Measurements from ENCODE around the gene UNK. TPM values are rescaled to one million over a fixed set of nuclear protein-coding genes. Genes with fewer than 3 reads are reported as not detected.
"Not testable (repeated sequence)": the region's sequence is repeated elsewhere in the genome, so short reads cannot be mapped to it uniquely, and the experiment has no call there.

The UNK gene
- total RNA-seq, 1 donor from 2014 or later, result 21.2 TPM

- DNase-seq (ENCODE audit: low spot score in 2 of 2), result no peak
- no peak for FAIRE-seq
Measured at GRCh38 chr17:75771334-75772281, 13.0 kb upstream of the UNK start.

- DNase-seq (ENCODE audit: low spot score in 2 of 2), result no peak
- FAIRE-seq, result no peak
Measured at GRCh38 chr17:75773121-75773807, 11.3 kb upstream of the UNK start.

- FAIRE-seq (no peak), DNase-seq (ENCODE audit: low spot score in 2 of 2) (no peak)
Measured at GRCh38 chr17:75773808-75774470, 10.7 kb upstream of the UNK start.

GRCh38 chr17:75774471-75774990 lies 10.1 kb upstream of the UNK start:
- no peak for FAIRE-seq

GRCh38 chr17:75774991-75775668 lies 9.5 kb upstream of the UNK start:
- FAIRE-seq (no peak), DNase-seq (ENCODE audit: low spot score in 2 of 2) (no peak)

More at GRCh38 chr17:75774471-75774990, 10.1 kb upstream of the UNK start:
- no peak for DNase-seq (ENCODE audit: low spot score in 2 of 2)

GRCh38 chr17:75776386-75777295 lies 8.0 kb upstream of the UNK start:
- FAIRE-seq (no peak), DNase-seq (ENCODE audit: low spot score in 2 of 2) (no peak)

GRCh38 chr17:75777296-75777922 lies 7.2 kb upstream of the UNK start:
- FAIRE-seq, result no peak
- DNase-seq (ENCODE audit: low spot score in 2 of 2), result no peak

- not testable (repeated sequence) for FAIRE-seq; DNase-seq (ENCODE audit: low spot score in 2 of 2)
Measured at GRCh38 chr17:75778066-75778860, 6.3 kb upstream of the UNK start.

GRCh38 chr17:75778861-75779249 lies 5.8 kb upstream of the UNK start:
- DNase-seq (ENCODE audit: low spot score in 2 of 2) (no peak), FAIRE-seq (no peak)

- FAIRE-seq (peak; percentile 99), DNase-seq (ENCODE audit: low spot score in 2 of 2) (peak; percentile 89 to 96)
Measured at GRCh38 chr17:75779250-75779986, 5.2 kb upstream of the UNK start.

- no peak for FAIRE-seq
Measured at GRCh38 chr17:75779987-75780889, 4.4 kb upstream of the UNK start.

GRCh38 chr17:75783069-75783783 lies 1.4 kb upstream of the UNK start:
- FAIRE-seq, result no peak
- no peak for DNase-seq (ENCODE audit: low spot score in 2 of 2)

More at GRCh38 chr17:75779987-75780889, 4.4 kb upstream of the UNK start:
- DNase-seq (ENCODE audit: low spot score in 2 of 2), result no peak

GRCh38 chr17:75783803-75784472 lies 668 bp upstream of the UNK start:
- no peak for FAIRE-seq

GRCh38 chr17:75785016-75785890 lies 647 bp downstream of the UNK start:
- FAIRE-seq, result no peak
- DNase-seq (ENCODE audit: low spot score in 2 of 2), result peak in 1 of 2 donors; percentile 81

More at GRCh38 chr17:75783803-75784472, 668 bp upstream of the UNK start:
- no peak for DNase-seq (ENCODE audit: low spot score in 2 of 2)

Measured in frontal cortex (tissue), 4 donors.